HL-60 (cell line): ENCODE measurements around the gene RTN4IP1.

ENCODE experiments used
- DNase-seq, 2 experiments: peaks; one replicate each; pipeline ENCODE4 v3.0.0-alpha.2; 2010 to 2020; ENCODE audit warnings: low read depth in 1 of 2, low spot score in 1 of 2
- H3K27ac ChIP-seq: fragments of 250-450 bp; sonication (Bioruptor Pico); replicated peaks from 2 replicates; pipeline ENCODE4 v1.5.1; 2020; ENCODE audit warnings: mild to moderate bottlenecking, moderate library complexity
- H3K27me3 ChIP-seq: fragments of 250-450 bp; sonication (Bioruptor Pico); 2 replicates; pipeline ENCODE4 v1.5.1; 2021; ENCODE audit warnings: mild to moderate bottlenecking, moderate library complexity; ENCODE audit not compliant: insufficient read depth, poor library complexity, severe bottlenecking
- H3K4me3 ChIP-seq: replicated peaks from 2 replicates; pipeline ENCODE4 v1.5.1; 2011; ENCODE audit warnings: mild to moderate bottlenecking, control low read depth, low read length; ENCODE audit not compliant: insufficient read depth
- GABPA ChIP-seq: IDR thresholded peaks from 2 replicates; pipeline ENCODE4 v1.6.1; 2012; ENCODE audit warnings: low read depth
- POLR2AphosphoS5 ChIP-seq: IDR thresholded peaks from 2 replicates; pipeline ENCODE4 v1.6.1; 2012; ENCODE audit warnings: low read depth
- SPI1 ChIP-seq: IDR thresholded peaks from 2 replicates; pipeline ENCODE4 v1.6.1; 2012; ENCODE audit warnings: low read depth, mild to moderate bottlenecking, borderline replicate concordance
- TF ChIP-seq, protein P1 (sequence below): IDR thresholded peaks from 2 replicates; pipeline ENCODE4 v1.6.1; 2012; ENCODE audit warnings: low read depth; ENCODE audit not compliant: insufficient replicate concordance
- TF ChIP-seq, protein P2 (sequence below): IDR thresholded peaks from one replicate; pipeline ENCODE4 v1.5.1; 2011; ENCODE audit warnings: low read length, control low read depth, inconsistent platforms; ENCODE audit not compliant: insufficient read depth

RTN4IP1 gene

DNA sequence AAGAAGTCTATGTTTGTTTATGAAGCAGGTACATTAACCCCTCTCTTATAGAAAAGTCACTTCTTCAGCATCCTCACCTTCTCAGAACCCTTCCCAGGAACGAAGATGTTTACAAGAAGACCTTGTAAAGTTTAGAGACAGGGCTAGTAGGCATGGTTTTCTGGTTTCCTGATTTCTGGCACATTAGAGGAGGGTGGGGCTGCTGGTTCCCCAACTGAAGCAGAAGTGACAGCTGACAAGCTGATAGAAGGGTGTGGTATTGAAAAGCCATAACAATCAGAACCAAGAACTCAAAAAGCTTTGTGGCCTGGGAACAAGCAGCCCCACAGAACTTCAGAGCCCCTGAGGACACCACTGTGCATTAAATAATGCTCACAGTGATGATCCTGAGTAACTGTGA, 91.2 kb downstream of the RTN4IP1 start:
- H3K27ac ChIP-seq, result peak overlapping the region; percentile 43
- H3K27me3 ChIP-seq, result no peaks in the 10 kb centered on the region
- no peak overlapping the region for H3K4me3 ChIP-seq
- TF ChIP-seq GABPA (no peak), SPI1 (peak; percentile 60; the same call in 1 of the 2 replicates), POLR2AphosphoS5 (no peak)
- TF ChIP-seq, protein P1, sequence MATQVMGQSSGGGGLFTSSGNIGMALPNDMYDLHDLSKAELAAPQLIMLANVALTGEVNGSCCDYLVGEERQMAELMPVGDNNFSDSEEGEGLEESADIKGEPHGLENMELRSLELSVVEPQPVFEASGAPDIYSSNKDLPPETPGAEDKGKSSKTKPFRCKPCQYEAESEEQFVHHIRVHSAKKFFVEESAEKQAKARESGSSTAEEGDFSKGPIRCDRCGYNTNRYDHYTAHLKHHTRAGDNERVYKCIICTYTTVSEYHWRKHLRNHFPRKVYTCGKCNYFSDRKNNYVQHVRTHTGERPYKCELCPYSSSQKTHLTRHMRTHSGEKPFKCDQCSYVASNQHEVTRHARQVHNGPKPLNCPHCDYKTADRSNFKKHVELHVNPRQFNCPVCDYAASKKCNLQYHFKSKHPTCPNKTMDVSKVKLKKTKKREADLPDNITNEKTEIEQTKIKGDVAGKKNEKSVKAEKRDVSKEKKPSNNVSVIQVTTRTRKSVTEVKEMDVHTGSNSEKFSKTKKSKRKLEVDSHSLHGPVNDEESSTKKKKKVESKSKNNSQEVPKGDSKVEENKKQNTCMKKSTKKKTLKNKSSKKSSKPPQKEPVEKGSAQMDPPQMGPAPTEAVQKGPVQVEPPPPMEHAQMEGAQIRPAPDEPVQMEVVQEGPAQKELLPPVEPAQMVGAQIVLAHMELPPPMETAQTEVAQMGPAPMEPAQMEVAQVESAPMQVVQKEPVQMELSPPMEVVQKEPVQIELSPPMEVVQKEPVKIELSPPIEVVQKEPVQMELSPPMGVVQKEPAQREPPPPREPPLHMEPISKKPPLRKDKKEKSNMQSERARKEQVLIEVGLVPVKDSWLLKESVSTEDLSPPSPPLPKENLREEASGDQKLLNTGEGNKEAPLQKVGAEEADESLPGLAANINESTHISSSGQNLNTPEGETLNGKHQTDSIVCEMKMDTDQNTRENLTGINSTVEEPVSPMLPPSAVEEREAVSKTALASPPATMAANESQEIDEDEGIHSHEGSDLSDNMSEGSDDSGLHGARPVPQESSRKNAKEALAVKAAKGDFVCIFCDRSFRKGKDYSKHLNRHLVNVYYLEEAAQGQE, result no peak
- TF ChIP-seq, protein P2, sequence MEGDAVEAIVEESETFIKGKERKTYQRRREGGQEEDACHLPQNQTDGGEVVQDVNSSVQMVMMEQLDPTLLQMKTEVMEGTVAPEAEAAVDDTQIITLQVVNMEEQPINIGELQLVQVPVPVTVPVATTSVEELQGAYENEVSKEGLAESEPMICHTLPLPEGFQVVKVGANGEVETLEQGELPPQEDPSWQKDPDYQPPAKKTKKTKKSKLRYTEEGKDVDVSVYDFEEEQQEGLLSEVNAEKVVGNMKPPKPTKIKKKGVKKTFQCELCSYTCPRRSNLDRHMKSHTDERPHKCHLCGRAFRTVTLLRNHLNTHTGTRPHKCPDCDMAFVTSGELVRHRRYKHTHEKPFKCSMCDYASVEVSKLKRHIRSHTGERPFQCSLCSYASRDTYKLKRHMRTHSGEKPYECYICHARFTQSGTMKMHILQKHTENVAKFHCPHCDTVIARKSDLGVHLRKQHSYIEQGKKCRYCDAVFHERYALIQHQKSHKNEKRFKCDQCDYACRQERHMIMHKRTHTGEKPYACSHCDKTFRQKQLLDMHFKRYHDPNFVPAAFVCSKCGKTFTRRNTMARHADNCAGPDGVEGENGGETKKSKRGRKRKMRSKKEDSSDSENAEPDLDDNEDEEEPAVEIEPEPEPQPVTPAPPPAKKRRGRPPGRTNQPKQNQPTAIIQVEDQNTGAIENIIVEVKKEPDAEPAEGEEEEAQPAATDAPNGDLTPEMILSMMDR, result no peak
- peak in 1 of 2 experiments; percentile 57 for DNase-seq

DNA sequence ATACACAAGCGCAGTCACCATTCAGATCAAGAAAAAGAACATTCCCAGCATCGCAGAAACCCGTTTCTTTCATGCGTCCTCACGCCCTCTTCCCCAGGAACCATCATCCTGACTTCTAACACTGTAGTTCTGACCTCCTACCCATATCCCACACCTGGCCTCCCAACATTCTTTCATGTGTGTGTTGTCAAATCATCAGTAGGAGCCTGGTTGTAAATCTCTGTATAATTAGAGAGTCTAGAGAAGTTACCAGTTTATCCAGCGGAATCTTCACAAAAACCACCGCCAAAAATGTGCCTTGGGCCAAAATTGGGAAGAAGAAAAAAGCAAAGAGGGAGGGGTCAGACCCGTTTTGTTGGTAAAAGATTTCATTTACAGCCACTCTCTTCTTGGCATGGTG, 91.6 kb downstream of the RTN4IP1 start:
- Histone ChIP-seq H3K27me3 (no peaks in the 10 kb centered on the region), H3K27ac (peak overlapping the region; percentile 43), H3K4me3 (no peak overlapping the region)
- no peak for DNase-seq
- TF ChIP-seq GABPA, result no peak
- TF ChIP-seq, protein P2, result no peak
- no peak for TF ChIP-seq SPI1
- TF ChIP-seq, protein P1, result no peak
- no peak for TF ChIP-seq POLR2AphosphoS5

DNA sequence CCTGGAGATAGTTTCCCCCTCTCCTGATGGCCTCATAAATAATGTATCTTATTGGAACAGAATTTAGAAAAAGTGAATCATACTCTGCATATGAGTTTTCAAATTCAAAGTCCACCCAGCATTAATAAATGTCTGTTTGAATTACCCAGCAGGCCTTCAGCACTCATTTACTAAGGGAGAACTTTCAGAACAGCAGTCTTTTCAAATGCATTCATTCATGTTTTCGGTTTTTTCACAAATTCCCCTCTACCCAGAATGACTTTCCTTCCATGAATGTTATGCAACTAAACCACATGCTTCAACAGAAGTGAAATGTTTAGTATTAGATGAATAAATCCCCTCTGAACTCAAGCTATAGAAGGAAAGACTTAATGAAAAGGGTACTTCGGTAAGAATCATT, 92.4 kb downstream of the RTN4IP1 start:
- no peak for TF ChIP-seq POLR2AphosphoS5
- TF ChIP-seq SPI1, result no peak
- TF ChIP-seq, protein P1, result no peak
- TF ChIP-seq GABPA, result no peak
- TF ChIP-seq, protein P2, result no peak
- DNase-seq, result no peak
- H3K27ac ChIP-seq, result peak overlapping the region; percentile 43
- H3K27me3 ChIP-seq, result no peaks in the 10 kb centered on the region
- no peak overlapping the region for H3K4me3 ChIP-seq
